NCI-H1092 treated with DMSO at 0.1 percent for 48 hours (cell line): Measurements from ENCODE around the gene EPB41L5.

ENCODE experiments used
- DNase-seq: peaks from one replicate; lab custom pipeline; 2025; lab: John Stamatoyannopoulos, UW

The EPB41L5 gene

GRCh38 chr2:120224735-120225548, 212.1 kb downstream of the EPB41L5 start:
- DNase-seq: no peak

- DNase-seq: no peak
Observed at GRCh38 chr2:120225549-120226065, 212.7 kb downstream of the EPB41L5 start.

GRCh38 chr2:120226316-120226715, 213.4 kb downstream of the EPB41L5 start:
- DNase-seq: no peak

- no peak for DNase-seq
Observed at GRCh38 chr2:120227111-120227991, 214.5 kb downstream of the EPB41L5 start.

- no peak for DNase-seq
Observed at GRCh38 chr2:120228503-120228902, 215.6 kb downstream of the EPB41L5 start.
